MCF 10A (cell line): Measurements from ENCODE around the gene METTL27. TPM values are rescaled to one million over a fixed set of nuclear protein-coding genes. Genes with fewer than 3 reads are reported as not detected.

Experiments
- BruUV-seq: library from RNA; stranded (reverse); fragments of 400-500 nt; replicated peaks from 2 replicates; lab custom pipeline; 2021; lab: Mats Ljungman, UMichigan
- CTCF ChIA-PET: fragments of 300-600 bp; sonication (Branson Sonifier 250); formaldehyde crosslinking; extraction: SDS; loops from one replicate; lab custom pipeline; 2021; ENCODE audit warnings: antibody characterized with exemption, inconsistent platforms; lab: Yijun Ruan, JAX
- POLR2A ChIA-PET: fragments of 300-600, 350-650 bp; sonication (Branson Sonifier 250); formaldehyde crosslinking; extraction: SDS; loops from one replicate; lab custom pipeline; 2020; ENCODE audit warnings: antibody characterized with exemption, inconsistent platforms; lab: Yijun Ruan, JAX
- DNase-seq: peaks from one replicate; pipeline ENCODE4 v3.0.0-alpha.2; 2018; ENCODE audit not compliant: unreplicated experiment
- H3K27ac Mint-ChIP-seq: one replicate; pipeline ENCODE4 v1.8.0; 2022; ENCODE audit warnings: mild to moderate bottlenecking, low read depth, mixed read lengths; ENCODE audit not compliant: unreplicated experiment
- H3K27me3 Mint-ChIP-seq: one replicate; pipeline ENCODE4 v1.8.0; 2022; ENCODE audit warnings: mixed read lengths; ENCODE audit not compliant: insufficient read depth, unreplicated experiment
- H3K36me3 Mint-ChIP-seq: one replicate; pipeline ENCODE4 v1.8.0; 2022; ENCODE audit warnings: mild to moderate bottlenecking, moderate library complexity, mixed read lengths; ENCODE audit not compliant: insufficient read depth, unreplicated experiment
- H3K4me1 Mint-ChIP-seq: one replicate; pipeline ENCODE4 v1.8.0; 2022; ENCODE audit warnings: mixed read lengths; ENCODE audit not compliant: insufficient read depth, unreplicated experiment
- H3K4me3 Mint-ChIP-seq: one replicate; pipeline ENCODE4 v1.8.0; 2022; ENCODE audit warnings: mild to moderate bottlenecking, moderate library complexity, mixed read lengths; ENCODE audit not compliant: unreplicated experiment
- H3K9me3 Mint-ChIP-seq: one replicate; pipeline ENCODE4 v1.8.0; 2022; ENCODE audit warnings: mixed read lengths; ENCODE audit not compliant: unreplicated experiment
- intact Hi-C: fragments of 100-400 bp; cut with micrococcal nuclease; formaldehyde crosslinking; loops from 2 replicates; pipeline ENCODE4 v1.14.1; 2022
- total RNA-seq: library from RNA; stranded (reverse); gene quantifications from 2 replicates; pipeline ENCODE4 v1.2.3, GENCODE V29; 2022
- TF ChIP-seq, protein P1 (sequence below): fragments of 200-600 bp; IDR thresholded peaks from one replicate; pipeline ENCODE4 v1.8.0; 2022; ENCODE audit warnings: antibody characterized with exemption, mild to moderate bottlenecking; ENCODE audit not compliant: unreplicated experiment

METTL27 gene
- total RNA-seq, 1 experiment from 2014 or later, result 4.4 TPM

DNA sequence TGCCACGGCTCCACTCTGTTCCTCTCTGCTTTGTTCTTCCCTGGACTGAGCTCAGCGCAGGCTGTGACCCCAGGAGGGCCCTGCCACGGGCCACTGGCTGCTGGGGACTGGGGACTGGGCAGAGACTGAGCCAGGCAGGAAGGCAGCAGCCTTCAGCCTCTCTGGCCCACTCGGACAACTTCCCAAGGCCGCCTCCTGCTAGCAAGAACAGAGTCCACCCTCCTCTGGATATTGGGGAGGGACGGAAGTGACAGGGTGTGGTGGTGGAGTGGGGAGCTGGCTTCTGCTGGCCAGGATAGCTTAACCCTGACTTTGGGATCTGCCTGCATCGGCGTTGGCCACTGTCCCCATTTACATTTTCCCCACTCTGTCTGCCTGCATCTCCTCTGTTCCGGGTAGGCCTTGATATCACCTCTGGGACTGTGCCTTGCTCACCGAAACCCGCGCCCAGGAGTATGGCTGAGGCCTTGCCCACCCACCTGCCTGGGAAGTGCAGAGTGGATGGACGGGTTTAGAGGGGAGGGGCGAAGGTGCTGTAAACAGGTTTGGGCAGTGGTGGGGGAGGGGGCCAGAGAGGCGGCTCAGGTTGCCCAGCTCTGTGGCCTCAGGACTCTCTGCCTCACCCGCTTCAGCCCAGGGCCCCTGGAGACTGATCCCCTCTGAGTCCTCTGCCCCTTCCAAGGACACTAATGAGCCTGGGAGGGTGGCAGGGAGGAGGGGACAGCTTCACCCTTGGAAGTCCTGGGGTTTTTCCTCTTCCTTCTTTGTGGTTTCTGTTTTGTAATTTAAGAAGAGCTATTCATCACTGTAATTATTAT lies 10.3 kb downstream of the METTL27 start:
- TF ChIP-seq, protein P1, sequence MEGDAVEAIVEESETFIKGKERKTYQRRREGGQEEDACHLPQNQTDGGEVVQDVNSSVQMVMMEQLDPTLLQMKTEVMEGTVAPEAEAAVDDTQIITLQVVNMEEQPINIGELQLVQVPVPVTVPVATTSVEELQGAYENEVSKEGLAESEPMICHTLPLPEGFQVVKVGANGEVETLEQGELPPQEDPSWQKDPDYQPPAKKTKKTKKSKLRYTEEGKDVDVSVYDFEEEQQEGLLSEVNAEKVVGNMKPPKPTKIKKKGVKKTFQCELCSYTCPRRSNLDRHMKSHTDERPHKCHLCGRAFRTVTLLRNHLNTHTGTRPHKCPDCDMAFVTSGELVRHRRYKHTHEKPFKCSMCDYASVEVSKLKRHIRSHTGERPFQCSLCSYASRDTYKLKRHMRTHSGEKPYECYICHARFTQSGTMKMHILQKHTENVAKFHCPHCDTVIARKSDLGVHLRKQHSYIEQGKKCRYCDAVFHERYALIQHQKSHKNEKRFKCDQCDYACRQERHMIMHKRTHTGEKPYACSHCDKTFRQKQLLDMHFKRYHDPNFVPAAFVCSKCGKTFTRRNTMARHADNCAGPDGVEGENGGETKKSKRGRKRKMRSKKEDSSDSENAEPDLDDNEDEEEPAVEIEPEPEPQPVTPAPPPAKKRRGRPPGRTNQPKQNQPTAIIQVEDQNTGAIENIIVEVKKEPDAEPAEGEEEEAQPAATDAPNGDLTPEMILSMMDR, result no peak
- intact Hi-C loops, result no loop called here
- H3K9me3 Mint-ChIP-seq, result no peaks in the 10 kb centered on the region
- no TSS peak for BruUV-seq
- H3K27me3 Mint-ChIP-seq, result no peaks in the 10 kb centered on the region
- POLR2A ChIA-PET, result interaction anchor here (0.9 to 2.3 kb wide), 3 partner anchors 10 to 19 kb away, joined by 3 to 8 read pairs (median 7); partner anchors contain the start of gene METTL27
- H3K27ac Mint-ChIP-seq, result no peak overlapping the region
- CTCF ChIA-PET, result interaction anchor here (0.7 to 1.7 kb wide), 5 partner anchors 9 to 569 kb away, joined by 3 to 11 read pairs (median 4); no protein-coding TSS in a partner anchor
- peaks cover 32% of the 10 kb centered on the region for H3K4me1 Mint-ChIP-seq
- DNase-seq, result no peak
- H3K36me3 Mint-ChIP-seq, result no peaks in the 10 kb centered on the region
- no peak overlapping the region for H3K4me3 Mint-ChIP-seq

DNA sequence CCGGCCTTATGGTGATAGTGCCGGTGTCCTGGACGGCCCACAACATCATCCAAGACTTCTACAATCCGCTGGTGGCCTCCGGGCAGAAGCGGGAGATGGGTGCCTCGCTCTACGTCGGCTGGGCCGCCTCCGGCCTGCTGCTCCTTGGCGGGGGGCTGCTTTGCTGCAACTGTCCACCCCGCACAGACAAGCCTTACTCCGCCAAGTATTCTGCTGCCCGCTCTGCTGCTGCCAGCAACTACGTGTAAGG lies 10.8 kb downstream of the METTL27 start:
- H3K36me3 Mint-ChIP-seq, result no peaks in the 10 kb centered on the region
- no peaks in the 10 kb centered on the region for H3K9me3 Mint-ChIP-seq
- peaks cover 37% of the 10 kb centered on the region for H3K4me1 Mint-ChIP-seq
- no TSS peak for BruUV-seq
- TF ChIP-seq, protein P1, result no peak
- CTCF ChIA-PET, result no interaction called here
- H3K4me3 Mint-ChIP-seq, result no peak overlapping the region
- no peak overlapping the region for H3K27ac Mint-ChIP-seq
- POLR2A ChIA-PET, result no interaction called here
- DNase-seq, result no peak
- no peaks in the 10 kb centered on the region for H3K27me3 Mint-ChIP-seq
- intact Hi-C loops, result no loop called here

DNA sequence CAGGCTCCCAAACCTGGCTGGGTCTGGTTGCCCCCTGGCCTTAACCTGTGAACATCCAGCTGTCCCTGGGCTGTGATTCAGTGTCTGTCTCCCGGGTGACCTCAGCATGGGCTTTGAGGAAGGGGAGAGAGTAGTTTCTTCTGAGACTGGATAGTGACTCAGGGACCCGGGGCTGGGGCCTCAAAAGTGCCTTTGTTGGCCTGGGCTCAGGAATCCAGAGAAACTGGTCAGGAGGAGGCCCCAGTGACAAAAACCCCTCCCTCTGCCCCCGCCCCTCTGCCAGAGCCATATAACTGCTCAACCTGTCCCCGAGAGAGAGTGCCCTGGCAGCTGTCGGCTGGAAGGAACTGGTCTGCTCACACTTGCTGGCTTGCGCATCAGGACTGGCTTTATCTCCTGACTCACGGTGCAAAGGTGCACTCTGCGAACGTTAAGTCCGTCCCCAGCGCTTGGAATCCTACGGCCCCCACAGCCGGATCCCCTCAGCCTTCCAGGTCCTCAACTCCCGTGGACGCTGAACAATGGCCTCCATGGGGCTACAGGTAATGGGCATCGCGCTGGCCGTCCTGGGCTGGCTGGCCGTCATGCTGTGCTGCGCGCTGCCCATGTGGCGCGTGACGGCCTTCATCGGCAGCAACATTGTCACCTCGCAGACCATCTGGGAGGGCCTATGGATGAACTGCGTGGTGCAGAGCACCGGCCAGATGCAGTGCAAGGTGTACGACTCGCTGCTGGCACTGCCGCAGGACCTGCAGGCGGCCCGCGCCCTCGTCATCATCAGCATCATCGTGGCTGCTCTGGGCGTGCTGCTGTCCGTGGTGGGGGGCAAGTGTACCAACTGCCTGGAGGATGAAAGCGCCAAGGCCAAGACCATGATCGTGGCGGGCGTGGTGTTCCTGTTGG lies 11.4 kb downstream of the METTL27 start, which contains the start of gene CLDN4:
Gene CLDN4, plus strand, starts transcription at position 316 of the 903 bp plus-strand sequence. Its CDS starts 206 bp downstream, at position 522.
- DNase-seq, result no peak
- intact Hi-C loops, result no loop called here
- Mint-ChIP-seq H3K9me3 (no peaks in the 10 kb centered on the region), H3K27me3 (no peaks in the 10 kb centered on the region), H3K4me3 (no peak within 1 kb of the TSS), H3K4me1 (peaks cover 38% of the 10 kb centered on the region), H3K27ac (peak within 1 kb of the TSS; percentile 79), H3K36me3 (no peaks in the 10 kb centered on the region)
- TF ChIP-seq, protein P1, result no peak
- BruUV-seq, result no TSS peak
- ChIA-PET CTCF (interaction anchor here (1.5 to 1.7 kb wide), 2 partner anchors 19 to 24 kb away, joined by 7 read pairs; no protein-coding TSS in a partner anchor), POLR2A (no interaction called here)
